NCI-H1436 (cell line): Measurements from ENCODE around the gene ALDOA.
A peak's percentile ranks its signal among the peaks of the same experiment; 100 is the strongest.
"Not testable (repeated sequence)": the region's sequence is repeated elsewhere in the genome, so short reads cannot be mapped to it uniquely, and the experiment has no call there.

Source experiments
- DNase-seq: peaks from one replicate; lab custom pipeline; 2025; lab: John Stamatoyannopoulos, UW

ALDOA gene

GRCh38 chr16:30065102-30065942 lies at the start of gene ALDOA:
ALDOA (plus strand) TSS chr16:30065760; CDS start chr16:30066898, 1,138 bp downstream.
- DNase-seq, result peak; percentile 95

GRCh38 chr16:30016555-30017276 lies 48.8 kb upstream of the ALDOA start:
- no peak for DNase-seq

- no peak for DNase-seq
These were observed 48.3 kb upstream of the ALDOA start for GRCh38 chr16:30017277-30017656.

- not testable (repeated sequence) for DNase-seq
These were observed 47.6 kb upstream of the ALDOA start for GRCh38 chr16:30017937-30018336.

GRCh38 chr16:30018731-30019158 lies 46.8 kb upstream of the ALDOA start:
- DNase-seq, result no peak

- no peak for DNase-seq
These were observed 42.7 kb upstream of the ALDOA start, which contains the start of gene C16orf92 for GRCh38 chr16:30022887-30023286. C16orf92 (plus strand) TSS chr16:30023198; CDS start chr16:30023341, 143 bp downstream.

- no peak for DNase-seq
These were observed 42.0 kb upstream of the ALDOA start for GRCh38 chr16:30023586-30023985.

- DNase-seq, result no peak
These were observed 41.1 kb upstream of the ALDOA start for GRCh38 chr16:30024451-30024850.

- no peak for DNase-seq
These were observed 40.4 kb upstream of the ALDOA start for GRCh38 chr16:30025156-30025555.

GRCh38 chr16:30025574-30025973 lies 40.0 kb upstream of the ALDOA start:
- no peak for DNase-seq

- no peak for DNase-seq
These were observed 39.1 kb upstream of the ALDOA start for GRCh38 chr16:30026449-30026848.

- no peak for DNase-seq
These were observed 37.7 kb upstream of the ALDOA start for GRCh38 chr16:30027588-30028437.

- no peak for DNase-seq
These were observed 37.0 kb upstream of the ALDOA start for GRCh38 chr16:30028438-30029076.

GRCh38 chr16:30030011-30030685 lies 35.4 kb upstream of the ALDOA start:
- no peak for DNase-seq

- peak; percentile 32 for DNase-seq
These were observed 34.6 kb upstream of the ALDOA start, which contains the start of gene TLCD3B for GRCh38 chr16:30030841-30031413. TLCD3B (minus strand) TSS chr16:30031271; CDS start chr16:30030527, 744 bp downstream.

GRCh38 chr16:30031477-30031918 lies 34.1 kb upstream of the ALDOA start:
- no peak for DNase-seq

- peak; percentile 75 for DNase-seq
These were observed 33.3 kb upstream of the ALDOA start for GRCh38 chr16:30032083-30032819.

- no peak for DNase-seq
These were observed 32.3 kb upstream of the ALDOA start for GRCh38 chr16:30033270-30033669.

- no peak for DNase-seq
These were observed 25.3 kb upstream of the ALDOA start for GRCh38 chr16:30040221-30040620.

GRCh38 chr16:30040690-30041089 lies 24.9 kb upstream of the ALDOA start:
- DNase-seq, result not testable (repeated sequence)
